GM18861 (cell line): ENCODE measurements around the gene GRIK2.

ENCODE experiments used
- ATAC-seq: cut with Tn5 transposase; IDR thresholded peaks from one replicate; pipeline ENCODE4 v1.9.1; 2021; ENCODE audit not compliant: unreplicated experiment

The GRIK2 gene

DNA sequence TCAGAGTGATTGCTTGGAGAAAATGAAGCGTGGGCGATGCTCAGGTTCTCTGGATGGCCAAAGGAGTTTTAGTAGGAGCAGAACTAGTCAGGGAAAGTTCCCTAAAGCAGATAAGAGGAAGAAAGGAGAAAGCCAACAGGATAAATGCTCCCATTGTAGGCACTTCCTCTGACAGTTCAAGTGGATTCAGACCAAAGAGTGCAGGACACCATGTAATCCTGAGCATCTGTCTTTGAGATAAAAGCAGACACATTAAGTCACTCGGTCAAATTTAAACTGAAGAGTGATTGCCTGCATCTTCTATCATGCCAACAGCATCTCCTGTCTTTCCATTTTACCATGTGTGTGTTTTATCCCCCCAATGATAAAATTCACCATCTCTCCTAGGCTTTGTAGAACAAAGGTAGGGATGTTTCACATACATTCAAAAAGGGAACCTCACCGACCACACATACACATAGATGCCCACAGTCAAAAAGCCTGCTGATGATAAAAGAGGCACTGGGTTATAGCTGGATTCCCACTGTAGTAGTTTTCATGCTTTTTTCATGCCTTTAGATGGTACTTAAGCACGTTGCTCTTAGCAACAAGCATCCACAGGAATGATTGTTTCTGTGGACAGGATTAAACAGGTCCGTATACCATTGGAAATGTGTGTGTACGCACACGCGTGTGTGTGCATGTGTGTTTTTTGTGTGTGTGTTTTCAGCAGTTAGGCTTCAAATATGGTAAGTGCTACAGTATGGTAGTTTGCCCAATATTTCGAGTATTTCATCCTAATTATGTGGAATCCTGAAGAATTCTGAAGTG, 7.0 kb downstream of the GRIK2 start:
- ATAC-seq, result no peak

DNA sequence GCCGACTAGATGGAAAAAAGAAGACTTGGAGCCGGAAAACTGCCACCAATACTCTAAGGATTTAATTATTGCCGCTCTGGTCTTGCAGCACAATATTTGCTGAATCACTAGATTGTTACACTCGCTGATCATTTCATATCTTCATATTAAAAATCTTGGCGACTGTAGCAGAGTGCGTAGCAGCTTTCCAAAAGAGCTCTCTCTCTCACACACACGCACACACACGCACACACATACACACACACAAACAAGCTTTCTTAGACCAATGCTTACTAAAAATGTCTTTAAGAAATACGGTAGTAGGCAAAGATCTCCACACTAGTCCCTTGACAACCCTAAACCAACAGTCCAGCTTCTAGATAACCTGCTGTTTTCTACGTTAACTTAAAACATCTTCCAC, 7.7 kb downstream of the GRIK2 start:
- ATAC-seq, result no peak

DNA sequence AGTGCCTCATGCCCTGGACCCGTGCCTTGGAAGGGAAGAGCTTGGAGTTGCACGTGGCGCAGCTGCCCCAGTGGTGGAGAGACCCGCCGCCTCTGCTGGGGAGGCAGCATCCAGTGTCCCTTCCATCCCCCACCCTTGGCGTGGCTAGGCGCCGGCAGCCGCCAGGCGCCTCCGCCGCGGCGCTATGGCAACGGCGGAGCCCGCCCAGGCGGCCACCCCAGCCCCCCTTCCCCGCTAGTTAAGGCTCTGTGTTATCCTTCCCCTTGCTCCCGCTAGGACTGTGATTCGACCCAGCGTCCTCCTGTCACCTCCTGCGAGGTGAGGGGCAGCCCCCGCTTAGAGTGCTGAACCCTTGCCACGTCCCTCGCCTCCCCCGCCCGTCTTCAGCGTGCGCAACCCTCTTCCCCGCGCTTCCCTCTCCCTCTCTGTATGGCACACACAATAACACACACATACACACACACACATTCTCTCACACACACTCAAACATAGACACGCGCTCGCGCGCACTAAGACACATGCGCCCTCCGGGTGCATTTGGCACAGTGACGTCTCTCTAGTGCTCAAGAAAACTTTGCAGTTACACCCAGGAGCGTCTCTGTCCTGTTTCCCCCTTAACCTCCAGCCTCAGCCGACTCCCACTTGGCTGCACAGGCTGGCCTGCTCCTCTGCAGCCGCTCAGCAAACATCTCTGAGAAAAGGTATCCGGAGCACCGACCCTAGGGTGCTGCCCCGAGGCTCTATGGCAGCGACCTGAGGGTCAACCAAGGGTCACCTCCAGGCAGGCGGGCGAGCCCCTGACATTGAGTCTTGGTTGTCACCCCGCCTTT, 8.5 kb downstream of the GRIK2 start:
- no peak for ATAC-seq

DNA sequence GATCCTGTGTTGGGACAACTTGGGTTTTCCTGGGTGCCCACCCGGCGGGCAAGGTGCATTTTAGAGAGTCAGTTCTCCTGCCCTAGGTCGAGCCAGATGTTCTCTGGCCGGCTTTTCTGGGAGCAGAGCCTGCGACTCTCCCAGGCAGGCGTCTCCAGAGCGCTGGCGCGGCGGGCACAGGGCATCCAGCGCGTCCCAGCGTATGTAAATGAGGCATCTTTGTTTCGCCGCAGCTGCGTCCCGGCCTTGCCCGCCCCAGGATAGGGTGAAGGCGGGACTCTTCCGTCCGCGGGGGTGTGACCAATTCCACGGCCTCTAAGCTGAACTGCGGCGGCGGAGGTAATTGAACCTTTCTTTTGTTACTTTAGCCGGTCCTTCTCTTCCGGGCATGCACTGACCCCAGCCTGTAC, 9.1 kb downstream of the GRIK2 start:
- no peak for ATAC-seq

DNA sequence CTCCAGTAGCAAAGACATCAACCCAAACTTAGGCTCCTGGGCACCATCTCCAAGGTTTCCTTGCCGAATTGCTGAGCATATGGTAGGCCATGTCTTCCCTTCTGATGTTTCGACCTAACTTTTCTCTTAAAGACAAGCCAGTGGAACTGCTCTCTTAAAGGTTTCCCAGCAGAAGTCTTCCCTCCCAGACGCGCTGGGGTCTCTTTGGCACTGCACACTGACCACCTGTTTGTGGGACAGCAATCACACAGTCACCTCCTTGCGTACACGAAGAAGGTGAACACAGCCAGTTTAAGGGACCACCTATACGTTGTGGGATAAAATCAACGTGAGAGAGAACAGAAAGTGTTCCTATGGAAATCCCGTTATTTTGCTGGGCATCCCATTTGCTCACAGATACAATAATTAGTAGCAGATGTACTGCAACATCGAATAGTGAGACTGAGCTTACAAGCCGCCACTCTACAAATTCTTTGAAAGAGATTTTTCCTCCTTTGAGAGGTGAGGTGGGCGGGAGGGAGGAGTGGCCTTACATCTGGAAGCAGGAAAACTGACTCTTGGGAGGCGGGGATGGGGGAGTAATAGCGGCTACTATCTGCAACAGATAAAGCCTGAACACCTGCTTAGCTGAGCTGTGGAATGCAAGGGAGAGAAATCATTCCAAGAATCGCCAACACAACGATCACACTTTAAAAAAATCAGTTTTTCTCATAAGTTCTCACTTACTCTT, 9.9 kb downstream of the GRIK2 start:
- ATAC-seq, result no peak

DNA sequence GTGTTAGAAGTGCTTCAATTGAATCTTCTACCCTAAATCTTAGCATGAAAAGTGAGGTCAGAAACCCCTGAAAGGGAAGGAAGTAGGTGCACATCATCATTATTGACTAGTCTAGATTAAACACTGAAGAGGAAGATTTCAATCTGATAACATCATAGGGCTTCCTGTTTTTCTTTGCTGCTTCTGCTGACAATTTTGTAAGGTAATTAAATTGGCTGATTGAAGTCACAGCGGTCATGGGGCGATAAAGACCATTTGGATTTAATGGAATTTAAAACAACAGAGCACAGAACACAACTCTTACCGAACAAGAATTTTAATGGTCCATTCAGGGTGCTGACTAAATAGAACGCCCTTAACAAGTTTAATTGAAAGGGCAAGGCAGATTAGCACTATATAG, 11.3 kb downstream of the GRIK2 start:
- ATAC-seq, result no peak

DNA sequence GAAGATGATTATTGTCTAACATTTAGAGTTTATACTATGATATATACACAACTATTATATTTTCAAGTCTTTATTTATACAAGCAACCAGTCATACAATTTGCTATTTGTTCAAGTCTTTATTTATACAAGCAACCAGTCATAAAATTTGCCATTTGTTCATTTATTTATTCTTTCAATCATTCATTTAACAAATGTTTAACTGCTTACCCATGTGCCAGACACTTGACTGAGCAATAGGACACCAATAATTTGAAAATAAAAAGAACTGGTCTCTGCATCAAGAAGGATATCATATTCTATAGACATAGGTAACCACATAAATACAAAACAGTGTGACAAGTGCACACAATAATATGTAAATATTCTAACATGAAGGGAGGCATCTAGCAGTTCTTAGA, 20.3 kb downstream of the GRIK2 start:
- no peak for ATAC-seq

DNA sequence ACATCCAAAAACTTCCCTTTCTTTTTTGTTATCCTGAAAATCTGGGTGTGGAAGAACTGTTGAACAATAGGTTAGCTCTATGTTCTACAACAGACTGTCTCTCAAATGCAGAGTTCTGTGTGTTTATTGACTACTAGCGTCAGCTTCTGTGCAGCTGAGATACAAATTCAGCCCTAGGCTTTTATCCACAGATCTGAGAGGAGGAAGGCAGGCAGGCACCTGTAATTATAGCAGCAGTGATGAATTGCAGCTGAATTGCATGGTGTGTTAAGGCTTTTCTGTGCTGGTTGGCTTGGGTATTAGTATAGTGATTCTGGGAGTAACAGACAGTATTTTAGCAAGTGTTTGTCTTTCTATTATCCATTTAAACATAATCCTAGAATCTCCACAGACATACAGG, 24.4 kb downstream of the GRIK2 start:
- no peak for ATAC-seq

DNA sequence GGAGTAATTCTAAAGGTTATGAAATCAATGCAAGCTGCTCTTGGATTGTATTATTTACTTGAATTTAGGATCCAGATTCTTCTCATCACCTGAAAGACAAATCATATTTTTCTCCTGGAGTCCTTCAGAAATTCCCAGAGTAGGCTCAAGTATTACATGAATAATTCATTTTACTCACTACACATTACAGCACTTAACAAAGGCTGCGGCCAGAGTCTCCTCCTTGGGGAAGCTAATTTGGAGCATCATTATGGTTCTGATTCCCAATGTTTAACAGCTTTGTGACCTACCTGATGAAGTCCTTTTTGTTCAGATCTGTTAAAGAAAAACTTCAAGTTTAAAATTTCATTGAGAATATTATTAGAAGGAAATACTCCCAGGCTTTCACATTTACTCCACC, 28.7 kb downstream of the GRIK2 start:
- ATAC-seq, result no peak

DNA sequence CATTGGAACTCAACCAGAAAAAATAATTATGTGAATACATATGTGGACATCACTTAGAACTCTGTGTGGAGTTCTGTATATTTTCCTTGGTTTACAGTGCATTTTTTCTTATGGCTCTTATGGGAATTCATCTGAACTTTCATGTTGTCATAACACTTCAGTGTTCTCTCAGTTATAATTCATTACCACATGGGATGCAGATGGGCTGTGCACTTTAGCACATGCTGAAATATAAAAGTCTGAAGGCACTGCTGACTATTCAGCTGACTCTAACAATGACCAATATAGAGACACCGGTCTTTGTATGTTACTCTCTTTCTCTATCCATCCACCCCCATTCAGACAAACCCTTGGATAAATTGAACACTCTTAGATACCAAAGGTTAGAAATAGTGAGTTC, 29.3 kb downstream of the GRIK2 start:
- ATAC-seq, result no peak

DNA sequence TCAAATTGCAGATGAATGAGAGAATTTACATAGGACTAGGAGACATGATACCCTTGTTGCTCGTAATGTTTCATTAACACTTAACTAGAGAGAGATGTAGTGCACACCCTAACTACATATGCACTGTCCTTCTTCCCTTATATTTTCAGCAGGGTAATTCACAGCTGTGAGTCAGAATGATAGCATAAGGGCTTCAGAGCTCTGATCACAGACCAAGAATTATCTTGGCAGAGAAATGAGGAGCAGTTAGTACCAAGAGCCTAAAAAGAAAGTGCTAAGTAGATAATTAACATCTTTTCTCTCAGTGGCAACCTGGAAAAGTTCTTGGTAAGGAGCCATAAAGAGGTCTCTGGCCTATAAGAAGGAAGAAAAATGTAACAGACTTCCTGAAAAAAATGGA, 35.8 kb downstream of the GRIK2 start:
- no peak for ATAC-seq

DNA sequence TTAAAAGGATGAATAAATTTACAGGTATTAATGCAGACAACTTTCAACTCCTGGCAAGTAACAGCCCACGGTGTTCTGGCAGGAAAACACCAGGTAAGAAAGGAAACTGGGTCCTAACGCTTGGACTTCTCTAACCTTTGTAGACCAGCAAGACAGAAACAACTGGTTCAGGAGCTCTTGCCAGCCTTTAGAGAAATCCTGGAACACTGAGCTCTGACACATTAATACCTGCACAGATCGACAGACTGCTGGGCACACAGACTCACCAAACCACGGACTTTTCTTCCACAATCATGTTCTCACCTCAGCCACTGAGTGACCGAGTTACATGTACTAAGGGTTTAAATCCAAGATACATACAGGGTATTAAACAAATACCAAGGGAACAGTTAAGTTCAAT, 36.3 kb downstream of the GRIK2 start:
- no peak for ATAC-seq

DNA sequence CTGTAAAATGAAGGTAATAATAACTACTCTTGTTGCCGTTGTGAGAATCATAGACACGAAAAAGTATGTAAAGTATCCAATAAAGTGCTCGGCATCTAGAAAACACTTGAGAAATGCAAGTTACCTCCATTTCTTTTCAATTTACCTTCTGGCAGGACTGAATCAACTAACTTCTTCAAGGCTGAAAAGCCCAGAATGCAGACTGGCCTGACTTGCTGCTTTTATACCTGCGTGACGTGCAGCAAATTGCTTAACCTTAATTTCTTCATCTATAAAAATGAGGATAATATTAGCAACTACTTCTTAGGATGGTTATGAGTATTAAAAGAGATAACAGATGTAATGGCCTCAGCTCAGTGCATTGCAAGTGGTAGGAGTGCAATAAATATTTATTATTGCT, 39.6 kb downstream of the GRIK2 start:
- no peak for ATAC-seq

DNA sequence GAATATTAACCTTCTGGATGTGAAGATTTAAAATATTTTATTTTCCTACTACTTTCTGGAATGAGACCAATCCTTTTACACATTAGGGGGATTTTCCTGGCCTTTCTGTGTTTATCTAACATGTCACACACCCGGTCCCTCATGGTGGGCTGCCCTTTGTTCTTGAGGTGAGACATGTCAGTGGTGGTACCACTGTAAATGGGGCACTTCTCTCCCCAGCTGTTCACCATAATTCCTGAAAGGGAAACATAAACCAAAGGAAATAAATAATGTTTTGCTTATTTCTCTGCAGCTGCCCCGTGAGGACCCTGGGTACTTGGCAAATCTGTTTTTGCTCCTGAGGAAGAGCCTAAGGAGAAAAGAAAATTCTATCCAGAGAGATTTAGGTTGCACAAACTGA, 41.1 kb downstream of the GRIK2 start:
- ATAC-seq, result no peak

DNA sequence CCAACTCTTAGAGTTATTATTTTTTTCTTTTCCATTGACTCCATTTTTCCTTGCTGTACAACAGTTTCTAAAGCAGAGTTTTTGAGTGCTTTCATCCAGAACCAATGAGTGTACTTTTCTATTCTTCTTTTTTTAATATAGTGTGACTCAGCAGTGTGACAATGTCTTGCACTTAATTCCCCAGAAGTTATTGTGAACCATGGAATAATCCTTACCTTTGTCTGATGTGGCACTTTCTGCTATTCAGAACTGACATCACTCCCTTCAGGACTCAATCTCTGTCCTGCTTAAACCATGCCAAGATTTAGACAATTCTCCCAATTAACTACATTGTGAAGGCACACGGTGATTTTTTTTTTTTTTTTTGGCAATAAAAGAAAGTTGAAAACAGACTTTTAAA, 41.5 kb downstream of the GRIK2 start:
- no peak for ATAC-seq

DNA sequence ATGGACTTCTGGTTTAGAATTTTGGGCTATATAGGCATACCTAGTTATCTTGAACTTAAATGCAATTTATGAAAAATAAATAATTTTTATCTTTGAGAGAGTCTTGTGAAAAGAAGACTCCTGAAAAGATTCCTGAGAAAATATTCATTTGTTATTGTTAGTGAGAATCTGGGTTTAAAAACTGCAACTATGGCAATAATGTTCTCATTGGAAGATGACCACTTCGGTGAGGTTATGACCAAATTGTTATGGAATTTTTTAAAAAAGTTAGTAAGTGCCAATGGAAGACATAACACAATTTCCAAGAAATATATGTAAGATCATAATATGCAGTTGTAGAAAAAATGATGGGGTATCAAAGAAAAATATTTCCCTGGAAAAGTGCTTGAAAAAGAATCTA, 46.3 kb downstream of the GRIK2 start:
- no peak for ATAC-seq

DNA sequence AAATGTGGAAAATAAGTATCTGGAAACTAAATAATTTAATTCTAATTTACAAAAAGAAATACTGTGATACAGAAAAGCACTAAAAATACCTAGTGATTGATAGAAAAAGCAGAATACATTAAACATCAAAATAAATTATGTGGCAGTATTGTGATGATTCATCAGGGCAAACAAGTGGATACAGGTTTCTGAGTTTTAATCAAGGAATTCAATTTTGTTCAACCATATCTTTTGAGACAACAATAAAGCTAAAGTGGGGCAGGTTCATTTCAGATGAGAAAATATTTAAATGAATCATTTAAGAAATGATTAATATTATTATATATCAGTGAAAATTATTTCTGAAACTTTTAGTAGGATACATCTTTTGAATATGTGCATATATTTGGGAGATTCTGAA, 49.8 kb downstream of the GRIK2 start:
- ATAC-seq, result no peak

DNA sequence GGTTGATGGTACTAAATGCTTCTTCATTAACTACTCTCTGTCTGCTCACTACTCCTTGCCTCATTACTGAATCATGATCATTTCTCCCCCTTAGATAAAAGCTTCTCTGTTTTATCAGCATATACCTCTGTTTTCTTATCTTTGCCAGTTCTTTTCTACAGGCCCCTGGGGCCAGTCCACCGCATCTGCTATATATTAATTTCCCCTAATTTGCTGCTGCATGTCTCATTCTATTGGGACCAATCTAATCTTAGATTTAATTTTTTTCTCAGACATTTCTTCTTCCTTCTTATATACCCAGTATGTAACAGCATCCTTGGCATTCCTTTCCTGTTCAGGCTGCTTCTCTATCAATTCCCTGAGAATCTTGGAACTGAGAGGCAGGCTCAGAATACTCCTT, 51.2 kb downstream of the GRIK2 start:
- ATAC-seq, result no peak

DNA sequence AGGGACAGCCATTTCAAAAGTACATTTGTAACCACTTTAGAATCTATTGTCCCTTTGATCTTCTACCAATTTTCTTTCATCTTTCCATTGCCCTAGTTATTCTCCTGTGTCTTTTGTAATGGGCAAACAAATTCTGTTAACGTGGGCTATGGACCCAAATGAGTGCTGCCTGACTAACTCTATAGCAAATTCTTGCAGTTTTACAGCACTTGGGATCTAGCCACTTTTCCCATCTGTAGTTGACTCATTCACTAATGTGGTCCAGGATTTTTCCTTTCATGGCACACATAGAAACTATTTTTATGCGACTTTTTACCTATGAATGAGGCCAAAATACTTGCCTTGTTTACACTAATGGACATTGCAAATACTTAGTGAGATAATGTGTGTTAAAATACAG, 52.0 kb downstream of the GRIK2 start:
- no peak for ATAC-seq

DNA sequence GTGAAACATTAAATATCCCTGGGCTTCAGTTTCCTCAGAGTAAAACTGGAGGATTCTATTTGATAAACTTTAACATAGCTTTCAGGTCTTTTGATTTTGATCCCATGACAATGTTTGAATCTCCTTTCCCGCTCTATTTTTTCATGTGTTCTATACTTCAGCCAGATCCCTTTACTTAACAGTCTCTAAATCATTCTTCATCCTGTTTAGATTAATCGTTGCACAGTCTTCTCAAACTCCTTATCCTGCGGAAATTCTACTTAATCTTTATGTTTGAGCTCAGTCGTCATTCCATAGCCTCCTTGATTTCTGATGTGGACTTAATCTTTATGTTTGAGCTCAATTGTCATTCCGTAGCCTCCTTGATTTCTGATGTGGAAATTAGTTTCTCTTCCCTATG, 57.4 kb downstream of the GRIK2 start:
- ATAC-seq, result no peak

DNA sequence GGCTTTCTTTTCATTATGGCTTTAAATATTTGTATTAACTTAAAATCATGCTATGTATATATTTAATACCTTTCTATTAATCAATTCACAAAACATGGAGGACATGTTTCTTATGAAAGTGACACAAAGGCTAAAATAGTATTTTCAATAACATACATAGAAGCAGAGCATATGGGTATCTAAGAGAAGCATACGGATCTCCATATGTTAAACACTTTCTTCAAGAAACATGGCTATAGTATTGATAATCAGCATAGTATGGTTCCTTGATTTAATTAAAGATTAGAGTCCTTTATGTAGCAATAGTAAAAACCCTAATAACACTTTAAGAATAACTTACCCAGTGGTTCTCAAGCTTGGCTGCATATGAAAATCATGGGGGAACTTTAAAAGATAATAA, 58.5 kb downstream of the GRIK2 start:
- ATAC-seq, result no peak

DNA sequence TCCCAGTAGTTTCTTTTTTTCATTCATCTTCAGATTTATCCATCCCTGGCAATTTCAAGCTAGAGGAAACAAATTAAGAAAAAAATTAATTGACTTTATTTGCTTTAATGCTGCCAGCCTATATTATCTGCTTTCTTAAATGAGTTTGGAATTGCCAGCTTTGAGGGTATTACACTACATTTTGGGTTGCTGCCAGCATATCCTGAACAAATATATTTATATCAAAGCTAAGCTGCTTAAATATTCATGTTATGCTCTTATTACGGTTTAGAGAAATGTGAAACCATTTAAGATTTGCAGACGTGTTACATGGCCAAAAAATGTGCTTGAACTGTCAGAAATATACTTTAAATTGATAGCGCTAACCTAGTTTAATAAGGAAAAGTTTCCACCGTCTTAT, 59.7 kb downstream of the GRIK2 start:
- ATAC-seq, result no peak
